H1 (cell line): ENCODE data around the gene RERE. TPM values are rescaled to one million over a fixed set of nuclear protein-coding genes. Genes with fewer than 3 reads are reported as not detected.

ENCODE experiments used
- CHD7 ChIP-seq: fragments of 300-600 bp; sonication (generic); IDR thresholded peaks from 2 replicates; pipeline ENCODE4 v1.7.1; 2012; ENCODE audit warnings: low read length, moderate library complexity, mild to moderate bottlenecking, inconsistent platforms; ENCODE audit not compliant: insufficient replicate concordance
- CREB1 ChIP-seq: IDR thresholded peaks from 2 replicates; pipeline ENCODE4 v1.6.1; 2012; ENCODE audit warnings: inconsistent platforms
- CTBP2 ChIP-seq: IDR thresholded peaks from 2 replicates; pipeline ENCODE4 v1.7.0; 2011; ENCODE audit warnings: borderline replicate concordance, mild to moderate bottlenecking, moderate library complexity, mixed read lengths, low read length; ENCODE audit not compliant: insufficient read depth, insufficient read length
- EP300 ChIP-seq, 2 experiments: IDR thresholded peaks; 1 replicate in 1 of 2; 2 replicates in 1 of 2; pipeline ENCODE4 v1.6.1; 2011 to 2012; ENCODE audit warnings: low read depth in 2 of 2, low read length in 2 of 2, mild to moderate bottlenecking in 2 of 2, borderline replicate concordance in 1 of 2, inconsistent platforms in 1 of 2, moderate library complexity in 1 of 2
- KDM5A ChIP-seq: fragments of 200-600 bp; IDR thresholded peaks from 2 replicates; pipeline ENCODE4 v1.7.1; 2012; ENCODE audit warnings: mild to moderate bottlenecking, low read length, inconsistent platforms, mixed read lengths
- SIN3A ChIP-seq, 2 experiments: IDR thresholded peaks in 1 of 2; conservative IDR thresholded peaks in 1 of 2; 2 replicates each; pipeline ENCODE4 v1.6.1; 2011 to 2012; ENCODE audit warnings: low read length in 2 of 2, improper control_type of control experiment in 1 of 2, low read depth in 1 of 2, mild to moderate bottlenecking in 1 of 2
- SP4 ChIP-seq: IDR thresholded peaks from 2 replicates; pipeline ENCODE4 v1.6.1; 2012; ENCODE audit warnings: low read length, inconsistent platforms
- TCF12 ChIP-seq: IDR thresholded peaks from 2 replicates; pipeline ENCODE4 v1.6.1; 2011; ENCODE audit warnings: low read depth, mild to moderate bottlenecking, low read length
- polyA plus RNA-seq, 7 experiments: library from polyadenylated mRNA; depleted of rRNA in 3 of 7; stranded (reverse) in 5 of 7; unstranded in 2 of 7; fragments of >200 nt in 5 of 7; fragments of 200-250 nt in 2 of 7; gene quantifications; 1 replicate in 5 of 7; 2 replicates in 1 of 7; 4 replicates in 1 of 7; pipeline versions ENCODE4 v1.2.1 to v1.2.3, GENCODE V29; 2011 to 2013; ENCODE audit warnings: missing spikeins in 2 of 7, mixed read lengths in 2 of 7
- total RNA-seq: library from RNA; stranded (reverse); fragmentation: NEBNext Ultra II Directional; extraction: Animal tissue kit (Norgen Biotek cat#: 25700); gene quantifications from 2 replicates; pipeline ENCODE4 v1.2.1, GENCODE V29; 2021
- TF ChIP-seq, protein P1 (sequence below): IDR thresholded peaks from 2 replicates; pipeline ENCODE4 v1.6.1; 2011; ENCODE audit warnings: low read depth, mild to moderate bottlenecking, low read length; ENCODE audit not compliant: insufficient read depth

Gene RERE
- total and polyA plus RNA-seq, 2 of the 8 experiments (the other 6 are each of a cell fraction or from before 2014, with no cell fraction given): 15.3 to 142 TPM

DNA sequence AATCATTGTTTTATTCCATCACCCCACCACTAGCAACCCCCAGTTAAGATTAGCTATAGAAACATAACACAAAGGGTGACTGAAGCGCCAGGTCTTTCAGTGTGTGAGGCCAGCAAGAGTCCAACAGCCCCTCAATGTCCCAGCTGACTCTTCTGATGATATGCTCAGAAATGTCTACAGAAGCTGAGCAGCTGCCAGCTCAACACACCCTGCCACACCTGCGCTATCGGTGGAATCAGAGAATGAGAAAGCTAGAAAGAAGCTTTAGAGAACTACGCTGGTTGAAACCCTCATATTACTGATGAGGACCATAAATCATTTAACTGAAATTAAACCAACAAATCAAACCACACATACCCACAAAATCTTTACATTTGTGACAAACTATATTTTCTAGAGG lies 383.3 kb downstream of the RERE start (continued):
- no peak for TF ChIP-seq CHD7
- TF ChIP-seq EP300 (IDR thresholded peaks at IDR 0.05; ENCODE audit: borderline replicate concordance in 1 of 2, low read depth in 2 of 2, low read length in 2 of 2): no peak
- TF ChIP-seq TCF12: no peak
- no peak for TF ChIP-seq CTBP2
- no peak for TF ChIP-seq SP4
- TF ChIP-seq SIN3A (conservative IDR thresholded peaks at IDR 0.05 in 1 of 2, IDR thresholded peaks at IDR 0.05 in 1 of 2; ENCODE audit: low read depth in 1 of 2, low read length in 2 of 2): no peak
- no peak for TF ChIP-seq CREB1
- TF ChIP-seq KDM5A: no peak
- TF ChIP-seq, protein P1, sequence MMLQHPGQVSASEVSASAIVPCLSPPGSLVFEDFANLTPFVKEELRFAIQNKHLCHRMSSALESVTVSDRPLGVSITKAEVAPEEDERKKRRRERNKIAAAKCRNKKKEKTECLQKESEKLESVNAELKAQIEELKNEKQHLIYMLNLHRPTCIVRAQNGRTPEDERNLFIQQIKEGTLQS: no peak
- TF ChIP-seq, all 59 proteins: peak for 0
